ENCODE results near the gene ZFX. TPM values are rescaled to one million over a fixed set of nuclear protein-coding genes. Genes with fewer than 3 reads are reported as not detected.

ZFX gene
- total RNA-seq, 1 donor from 2014 or later: 33.0 TPM

DNA sequence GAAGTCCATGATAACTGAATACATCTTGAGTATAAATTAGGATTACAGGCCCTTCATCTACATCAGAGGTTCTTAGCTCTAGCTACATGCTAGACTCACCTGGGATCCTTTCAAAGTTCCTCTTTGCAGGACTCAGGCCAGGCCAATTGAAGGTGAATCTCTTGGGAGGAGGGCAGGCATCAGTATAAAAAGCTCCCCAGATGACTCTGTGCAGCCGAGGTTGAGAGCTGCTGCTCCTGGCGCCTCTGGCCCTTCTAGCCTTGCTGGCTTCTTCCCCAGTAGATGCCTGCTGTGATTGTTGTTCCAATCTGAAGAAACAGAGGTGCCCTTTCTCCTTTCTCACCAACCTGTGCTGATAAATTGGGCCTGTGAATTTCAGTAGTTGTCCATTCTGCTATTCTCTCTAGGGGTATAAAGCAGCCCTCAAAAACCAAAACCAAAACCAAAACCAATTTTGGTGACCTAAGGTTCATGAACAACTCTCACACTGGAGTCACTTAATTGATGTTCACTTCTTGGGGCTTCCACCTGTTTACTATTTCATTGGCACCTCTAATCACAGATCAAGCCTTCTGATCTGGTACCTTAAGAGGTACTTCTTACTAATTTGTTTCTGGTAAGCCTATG is 85.7 kb downstream of the ZFX start:
- DNase-seq (ENCODE audit: low read depth, low spot score): no peak

DNA sequence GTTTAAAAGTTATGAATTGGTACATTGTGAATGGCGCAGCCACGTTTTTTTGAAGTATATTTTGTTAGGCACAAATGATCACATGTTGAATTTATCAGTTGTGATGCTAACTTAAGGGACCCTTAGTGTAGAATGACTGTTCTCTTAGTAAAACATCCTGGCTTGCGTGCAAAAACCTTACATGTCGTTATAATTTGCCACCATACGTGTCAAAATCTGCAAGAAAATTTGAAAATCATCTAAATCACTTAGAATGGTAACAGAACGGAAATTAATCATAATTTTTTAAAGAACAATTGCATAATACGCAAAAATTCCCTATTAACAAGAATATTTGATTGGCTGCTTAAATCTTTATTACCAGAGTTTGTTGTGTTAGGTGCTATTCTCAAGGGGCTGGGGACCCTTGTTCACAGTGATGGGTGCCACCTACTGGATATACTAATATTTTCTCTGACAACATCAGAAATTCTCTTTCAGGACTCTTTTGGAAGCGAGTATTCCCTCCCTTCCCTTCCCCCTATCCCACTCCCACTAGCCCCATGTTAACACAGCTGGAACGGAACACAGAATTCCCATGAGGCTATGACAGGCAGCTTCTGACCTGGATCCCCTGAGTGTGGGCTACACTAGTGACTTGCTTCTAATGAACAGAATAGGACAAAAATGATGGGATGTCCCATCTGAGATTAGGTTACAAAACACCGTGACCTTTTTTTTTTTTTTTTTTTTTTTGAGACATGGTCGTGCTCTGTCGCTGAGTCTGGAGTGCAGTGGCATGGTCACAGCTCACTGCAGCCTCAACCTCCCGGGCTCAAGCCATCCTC is 92.5 kb downstream of the ZFX start:
- DNase-seq (ENCODE audit: low read depth, low spot score): no peak

DNA sequence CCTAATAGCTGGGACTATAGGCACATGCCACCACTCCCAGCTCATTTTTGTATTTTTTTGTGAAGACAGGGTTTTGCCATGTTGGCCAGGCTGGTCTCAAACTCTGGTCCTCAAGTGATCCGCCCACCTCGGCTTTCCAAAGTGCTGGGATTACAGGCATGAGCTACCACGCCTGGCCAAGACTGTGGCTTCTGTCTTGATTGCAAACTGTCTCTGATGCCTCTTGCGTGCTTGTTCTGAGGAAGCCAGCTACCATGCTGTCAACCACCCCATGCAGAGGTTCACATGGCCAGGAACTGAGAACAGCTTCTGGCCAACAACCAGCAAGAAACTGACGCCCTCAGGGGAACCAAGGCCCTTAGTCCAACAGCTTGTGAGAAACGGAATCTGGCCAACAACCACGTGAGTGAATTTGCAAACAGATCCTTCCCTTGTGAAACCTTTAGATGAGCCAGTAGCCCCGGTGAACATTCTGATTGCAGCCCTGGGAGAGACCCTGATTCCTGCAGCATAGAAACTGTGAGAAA is 93.2 kb downstream of the ZFX start:
- no peak for DNase-seq (ENCODE audit: low read depth, low spot score)

DNA sequence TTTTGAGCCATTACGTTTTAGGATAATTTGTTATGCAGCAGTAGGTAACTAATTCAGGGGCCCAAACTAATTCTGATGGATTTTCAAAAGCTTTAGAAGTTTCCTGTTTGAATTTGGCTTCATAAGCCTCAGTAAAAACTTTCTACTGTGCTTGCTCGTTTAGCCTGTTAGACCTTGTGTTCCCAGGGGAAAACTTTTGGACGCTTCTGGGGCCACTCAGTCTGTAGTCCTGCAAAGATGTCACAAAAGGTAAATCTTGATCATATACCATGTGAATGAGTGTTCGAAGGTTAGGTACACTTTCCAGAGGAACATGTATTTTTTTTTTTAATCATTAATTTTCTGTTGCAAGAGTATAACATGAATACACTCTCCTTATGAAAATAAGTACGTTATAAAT is 93.7 kb downstream of the ZFX start:
- DNase-seq (ENCODE audit: low read depth, low spot score): no peak

DNA sequence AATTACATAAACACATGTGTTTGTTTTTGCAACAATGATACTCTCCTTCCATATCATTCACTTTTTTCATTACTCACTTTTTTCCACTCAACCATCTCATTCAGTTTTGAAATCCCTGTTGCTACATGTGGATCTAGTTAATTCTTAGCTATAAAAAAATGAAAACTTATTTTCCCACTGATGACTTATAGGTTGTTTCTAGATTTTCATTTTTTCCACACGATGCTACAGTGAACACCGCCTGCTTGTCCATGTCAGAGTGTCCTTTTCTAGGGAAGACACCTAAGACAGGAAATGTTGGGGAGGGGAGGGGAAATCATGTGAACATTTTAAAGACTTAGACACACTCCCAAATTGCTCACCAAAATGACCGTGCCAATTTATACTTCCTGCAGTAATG is 94.2 kb downstream of the ZFX start:
- DNase-seq (ENCODE audit: low read depth, low spot score): no peak

DNA sequence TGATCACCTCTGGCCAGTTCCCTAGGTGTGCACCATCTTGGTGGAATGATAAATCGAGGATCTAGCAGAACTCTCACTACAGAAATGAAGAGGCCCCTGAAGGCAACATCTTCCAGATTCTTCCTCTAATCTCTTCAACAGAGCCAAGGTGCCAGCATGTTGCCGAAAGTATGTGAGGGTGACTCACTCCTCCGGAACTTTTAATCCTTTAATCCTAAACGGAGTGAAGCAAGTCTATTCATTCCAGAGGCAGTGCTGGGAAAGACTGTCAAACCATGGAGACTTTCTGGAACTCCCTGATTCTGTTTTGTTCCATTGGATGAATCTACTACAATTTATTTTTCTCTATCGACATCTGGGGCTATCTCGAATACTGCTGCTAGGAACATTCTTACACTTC is 95.7 kb downstream of the ZFX start:
- DNase-seq (ENCODE audit: low read depth, low spot score): no peak

DNA sequence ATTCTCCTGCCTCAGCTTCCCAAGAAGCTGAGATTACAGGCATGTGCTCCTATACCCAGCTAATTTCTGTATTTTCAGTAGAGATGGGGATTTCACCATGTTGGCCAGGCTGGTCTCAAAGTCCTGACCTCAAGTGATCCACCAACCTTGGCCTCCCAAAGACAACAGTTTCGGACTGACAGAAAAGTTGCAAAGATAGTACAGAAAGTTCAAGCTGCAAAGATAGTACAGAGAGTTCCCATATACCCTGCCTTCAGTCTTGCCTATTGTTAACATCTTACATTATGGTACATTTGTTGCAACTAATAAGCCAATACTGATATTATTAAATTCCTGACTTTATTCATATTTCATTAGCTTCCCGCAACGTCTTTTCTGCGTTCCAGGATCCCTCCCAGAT is 98.5 kb downstream of the ZFX start:
- DNase-seq (ENCODE audit: low read depth, low spot score): no peak

DNA sequence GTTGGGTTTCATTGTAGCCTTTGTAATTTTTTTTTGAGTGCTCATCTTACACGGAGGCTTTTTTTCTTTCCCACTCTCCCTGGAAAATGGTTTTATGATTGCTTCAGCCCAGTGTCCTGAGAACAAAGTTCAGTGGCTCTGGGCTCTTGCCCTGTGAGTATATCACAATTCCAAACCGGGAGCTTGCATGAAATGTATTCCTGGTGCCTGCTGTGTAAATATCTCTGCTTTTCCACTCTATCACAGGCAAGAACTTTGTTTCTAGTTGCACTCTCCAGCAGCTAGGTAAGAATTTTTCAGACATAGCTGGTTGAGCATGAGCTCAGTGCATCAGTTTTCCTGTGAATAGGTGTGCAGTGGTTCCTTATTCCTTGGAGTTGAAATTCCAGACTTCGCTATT is 103.5 kb downstream of the ZFX start:
- no peak for DNase-seq (ENCODE audit: low read depth, low spot score)

DNA sequence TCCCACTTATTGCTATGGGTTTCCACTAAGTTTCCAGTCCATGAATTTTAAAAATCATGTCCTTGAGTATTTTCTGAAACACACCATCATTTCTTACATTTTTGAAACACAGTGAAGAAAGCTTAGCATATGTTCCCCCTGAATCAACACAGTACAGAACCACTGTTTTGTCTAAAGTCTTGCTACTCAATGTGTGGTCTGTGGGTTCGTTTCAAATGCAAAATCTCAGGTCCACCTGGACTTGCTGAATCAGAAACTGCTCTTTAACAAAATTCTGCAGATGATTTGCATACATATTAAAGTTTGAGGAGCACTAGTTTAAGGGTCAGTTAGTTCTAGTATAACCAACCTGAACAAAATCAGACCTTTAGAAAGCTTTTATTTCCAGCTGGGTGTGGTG is 103.9 kb downstream of the ZFX start:
- DNase-seq (ENCODE audit: low read depth, low spot score): no peak

DNA sequence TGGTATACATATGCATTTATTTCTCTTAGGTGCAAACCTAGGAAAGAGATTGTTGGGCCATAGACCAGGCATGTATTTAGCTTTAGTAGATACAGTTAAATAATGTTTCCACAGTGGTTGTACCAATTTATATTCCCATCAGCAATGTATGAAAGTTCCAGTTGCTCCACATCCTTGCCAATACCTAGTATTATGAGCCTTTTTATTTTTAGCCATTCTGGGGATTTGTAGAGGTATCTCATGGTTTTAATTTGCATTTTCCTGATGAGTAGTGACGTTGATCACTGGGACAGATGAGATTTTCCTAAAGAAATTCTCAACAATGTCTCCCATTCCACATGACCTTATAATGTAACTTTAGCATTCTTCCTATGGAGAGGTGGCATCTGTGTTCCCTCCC is 107.5 kb downstream of the ZFX start:
- no peak for DNase-seq (ENCODE audit: low read depth, low spot score)

DNA sequence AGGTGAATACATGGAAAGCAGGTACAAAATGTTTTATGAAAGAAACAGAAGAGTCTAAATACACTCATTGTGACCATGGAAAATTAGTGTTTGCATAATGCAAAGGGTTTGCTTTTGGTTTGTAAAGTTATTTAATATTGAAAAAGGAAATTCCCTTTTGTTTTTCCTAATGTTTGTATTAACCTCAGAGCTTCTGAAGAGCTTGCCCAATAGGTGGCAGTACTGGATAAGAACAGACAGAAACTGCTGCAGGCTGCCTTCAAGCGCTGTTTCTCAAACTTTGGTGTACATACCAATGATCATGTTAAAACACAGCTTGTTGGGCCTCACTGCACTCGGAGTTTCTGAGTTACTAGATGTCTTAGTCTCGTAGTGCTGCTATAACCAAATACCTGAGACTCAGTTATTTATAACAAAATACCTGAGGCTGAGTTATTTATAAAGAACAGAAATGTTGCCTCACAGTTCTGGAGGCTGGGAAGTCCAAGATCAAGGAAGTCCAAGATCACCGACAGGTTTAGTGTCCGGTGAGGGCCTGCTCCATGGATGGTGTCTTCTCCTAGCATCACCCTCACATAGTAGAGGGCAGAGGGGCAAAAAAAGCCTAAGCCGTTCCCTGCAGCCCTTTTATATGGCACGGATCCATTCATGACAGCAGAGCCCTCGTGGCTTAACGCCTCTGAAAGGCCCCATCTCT is 110.2 kb downstream of the ZFX start:
- DNase-seq (ENCODE audit: low read depth, low spot score): peak; percentile 8

DNA sequence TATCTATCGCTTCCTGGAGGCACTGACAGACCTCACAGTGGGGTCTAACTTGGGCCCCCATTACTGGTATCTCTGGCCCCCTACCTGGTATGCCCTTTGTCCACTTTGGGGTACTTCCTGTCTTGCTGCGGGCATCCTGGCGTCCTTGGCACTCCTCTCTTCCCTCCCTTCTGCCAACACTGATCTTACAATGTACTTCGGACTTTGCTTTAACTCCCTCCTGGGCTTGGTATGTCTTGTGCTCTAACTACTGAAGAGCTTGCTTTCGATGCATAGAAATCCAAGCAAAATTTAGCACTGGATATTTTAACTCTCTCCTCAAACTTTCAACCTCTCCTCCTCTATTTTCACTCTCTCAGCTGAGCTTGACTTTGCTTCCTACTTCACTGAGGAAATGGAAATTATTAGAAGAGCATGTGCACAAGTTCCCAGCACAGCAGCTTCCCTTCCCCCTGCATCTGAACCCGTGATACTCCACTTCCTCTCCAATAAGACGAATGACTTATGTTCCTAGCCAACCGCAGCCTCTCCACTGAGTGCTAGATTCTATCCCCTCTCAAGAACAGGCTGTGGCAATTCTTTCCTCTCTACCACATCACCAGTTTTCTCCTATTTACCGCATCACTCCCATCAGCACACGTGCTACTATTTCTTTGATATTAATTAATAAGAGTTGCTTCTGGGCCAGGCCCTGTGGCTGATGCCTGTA is 111.5 kb downstream of the ZFX start:
- peak; percentile 5 for DNase-seq (ENCODE audit: low read depth, low spot score)

DNA sequence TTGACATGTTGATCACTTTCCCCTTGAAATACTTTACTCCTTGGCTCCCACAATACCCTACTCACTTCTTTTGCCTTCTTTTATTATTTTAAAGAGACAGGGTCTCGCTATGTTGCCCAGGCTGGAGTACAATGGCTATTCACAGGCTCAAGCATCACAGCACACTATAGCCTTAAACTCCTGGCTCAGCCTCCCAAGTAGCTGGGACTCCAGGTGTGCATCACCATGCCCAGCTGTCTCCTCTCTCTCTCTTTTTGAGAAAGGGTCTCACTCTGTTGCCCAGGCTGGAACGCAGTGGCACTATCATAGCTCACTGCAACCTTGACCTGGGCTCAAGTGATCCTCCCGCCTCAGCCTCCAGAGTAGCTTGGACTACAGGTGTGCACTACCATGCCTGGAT is 112.8 kb downstream of the ZFX start:
- no peak for DNase-seq (ENCODE audit: low read depth, low spot score)

DNA sequence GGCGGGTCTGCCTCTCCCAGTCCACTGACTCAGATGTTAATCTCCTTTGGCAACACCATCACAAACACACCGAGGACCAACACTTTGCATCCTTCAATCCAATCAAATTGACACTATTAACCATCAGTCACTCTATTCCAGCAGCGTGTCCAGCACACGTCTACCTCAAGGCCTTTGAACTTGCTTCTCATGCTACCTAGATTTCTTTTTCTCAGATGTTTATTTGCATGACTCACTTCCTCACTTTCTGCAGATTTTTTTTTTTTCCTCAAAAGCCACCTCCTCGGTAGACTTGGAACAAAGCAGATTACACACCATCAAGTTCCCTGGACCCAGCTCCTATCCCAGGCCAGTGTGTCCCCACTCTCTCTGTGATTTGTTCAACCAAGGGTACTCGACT is 114.9 kb downstream of the ZFX start:
- no peak for DNase-seq (ENCODE audit: low read depth, low spot score)

Other genes with a start within 250 kb of the ZFX start
- 7.9 and 11.6 TPM in 2 replicates for gene APOO, start 241.8 kb upstream of the ZFX start, total RNA-seq
- gene CXorf58, start 241.7 kb upstream of the ZFX start, total RNA-seq: not detected in 2 replicates
- gene KLHL15, start 122.5 kb upstream of the ZFX start, total RNA-seq: 4.4 and 6.5 TPM in 2 replicates
- gene EIF2S3, start 94.8 kb upstream of the ZFX start, total RNA-seq: 298 and 386 TPM in 2 replicates
- not detected in 2 replicates for gene SUPT20HL2, start 164.3 kb downstream of the ZFX start, total RNA-seq
- not detected in 2 replicates for gene SUPT20HL1, start 210.9 kb downstream of the ZFX start, total RNA-seq